Measurements from ENCODE around the gene MYO1A.
"Not testable (repeated sequence)": the region's sequence is repeated elsewhere in the genome, so short reads cannot be mapped to it uniquely, and the experiment has no call there.

DNA sequence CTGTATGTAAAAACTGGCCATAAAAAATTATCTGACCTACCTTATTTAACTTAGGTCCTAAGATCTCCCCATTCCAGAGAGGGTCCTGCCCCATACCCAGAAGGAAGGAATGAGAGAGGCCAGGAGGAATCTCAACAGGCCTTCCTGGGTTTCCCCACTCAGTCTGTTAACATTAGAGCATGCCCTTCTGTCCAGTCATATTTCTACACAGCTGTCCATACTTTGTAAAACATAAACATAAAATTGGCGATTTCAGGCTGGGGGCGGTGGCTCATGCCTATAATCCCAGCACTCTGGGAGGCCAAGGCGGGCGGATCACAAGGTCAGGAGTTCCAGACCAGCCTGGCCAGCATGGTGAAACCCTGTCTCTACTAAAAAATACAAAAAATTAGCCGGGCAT, 27.6 kb downstream of the MYO1A start:
- TF ChIP-seq, protein P1, sequence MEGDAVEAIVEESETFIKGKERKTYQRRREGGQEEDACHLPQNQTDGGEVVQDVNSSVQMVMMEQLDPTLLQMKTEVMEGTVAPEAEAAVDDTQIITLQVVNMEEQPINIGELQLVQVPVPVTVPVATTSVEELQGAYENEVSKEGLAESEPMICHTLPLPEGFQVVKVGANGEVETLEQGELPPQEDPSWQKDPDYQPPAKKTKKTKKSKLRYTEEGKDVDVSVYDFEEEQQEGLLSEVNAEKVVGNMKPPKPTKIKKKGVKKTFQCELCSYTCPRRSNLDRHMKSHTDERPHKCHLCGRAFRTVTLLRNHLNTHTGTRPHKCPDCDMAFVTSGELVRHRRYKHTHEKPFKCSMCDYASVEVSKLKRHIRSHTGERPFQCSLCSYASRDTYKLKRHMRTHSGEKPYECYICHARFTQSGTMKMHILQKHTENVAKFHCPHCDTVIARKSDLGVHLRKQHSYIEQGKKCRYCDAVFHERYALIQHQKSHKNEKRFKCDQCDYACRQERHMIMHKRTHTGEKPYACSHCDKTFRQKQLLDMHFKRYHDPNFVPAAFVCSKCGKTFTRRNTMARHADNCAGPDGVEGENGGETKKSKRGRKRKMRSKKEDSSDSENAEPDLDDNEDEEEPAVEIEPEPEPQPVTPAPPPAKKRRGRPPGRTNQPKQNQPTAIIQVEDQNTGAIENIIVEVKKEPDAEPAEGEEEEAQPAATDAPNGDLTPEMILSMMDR (IDR thresholded peaks at IDR 0.05; ENCODE audit: low read length), result not testable (repeated sequence)
- TF ChIP-seq EZH2phosphoT487 (IDR thresholded peaks at IDR 0.05; ENCODE audit: low read length), result not testable (repeated sequence)

All from MM.1S (cell line).